ENCODE results near the gene UCN. TPM values are rescaled to one million over a fixed set of nuclear protein-coding genes. Genes with fewer than 3 reads are reported as not detected.

UCN gene
- polyA plus RNA-seq, 1 experiment, result 0.17 TPM

DNA sequence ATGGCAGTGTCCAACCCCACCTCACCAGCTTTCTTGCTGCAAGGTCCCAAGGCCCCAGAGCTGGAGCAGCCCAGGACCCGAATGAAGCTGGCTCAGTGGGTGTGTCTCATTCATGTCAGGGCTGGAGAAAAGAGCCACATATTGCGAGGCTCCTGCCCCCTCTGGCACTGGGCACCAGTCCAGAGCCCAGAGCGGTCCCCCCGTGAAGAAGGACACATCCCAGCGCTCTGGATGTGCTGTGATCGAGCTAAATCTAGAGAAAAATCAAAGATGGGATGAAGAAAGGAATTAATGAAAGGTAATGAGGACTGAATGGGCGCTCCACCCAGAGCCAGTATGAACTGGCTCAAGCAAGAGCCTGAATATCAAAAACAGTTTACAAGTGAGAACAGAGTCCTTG, 27.9 kb upstream of the UCN start:
- POLR2A ChIA-PET, result no interaction called here
- H3K36me3 ChIP-seq (ENCODE audit: control insufficient read depth, insufficient read depth, low read length), result peaks cover 24% of the 10 kb centered on the region

GRCh38 chr2:27335311-27335710, 27.1 kb upstream of the UCN start:
- no peak for DNase-seq (ENCODE audit: low read depth)
- Histone ChIP-seq H3K36me3 (ENCODE audit: control insufficient read depth, insufficient read depth, low read length) (peaks cover 25% of the 10 kb centered on the region), H3K27me3 (ENCODE audit: control insufficient read depth, insufficient read depth, low read length) (no peaks in the 10 kb centered on the region), H3K4me3 (ENCODE audit: low read depth, low read length) (no peak overlapping the region)
- POLR2A ChIA-PET, result no interaction called here
- TF ChIP-seq, protein P1, sequence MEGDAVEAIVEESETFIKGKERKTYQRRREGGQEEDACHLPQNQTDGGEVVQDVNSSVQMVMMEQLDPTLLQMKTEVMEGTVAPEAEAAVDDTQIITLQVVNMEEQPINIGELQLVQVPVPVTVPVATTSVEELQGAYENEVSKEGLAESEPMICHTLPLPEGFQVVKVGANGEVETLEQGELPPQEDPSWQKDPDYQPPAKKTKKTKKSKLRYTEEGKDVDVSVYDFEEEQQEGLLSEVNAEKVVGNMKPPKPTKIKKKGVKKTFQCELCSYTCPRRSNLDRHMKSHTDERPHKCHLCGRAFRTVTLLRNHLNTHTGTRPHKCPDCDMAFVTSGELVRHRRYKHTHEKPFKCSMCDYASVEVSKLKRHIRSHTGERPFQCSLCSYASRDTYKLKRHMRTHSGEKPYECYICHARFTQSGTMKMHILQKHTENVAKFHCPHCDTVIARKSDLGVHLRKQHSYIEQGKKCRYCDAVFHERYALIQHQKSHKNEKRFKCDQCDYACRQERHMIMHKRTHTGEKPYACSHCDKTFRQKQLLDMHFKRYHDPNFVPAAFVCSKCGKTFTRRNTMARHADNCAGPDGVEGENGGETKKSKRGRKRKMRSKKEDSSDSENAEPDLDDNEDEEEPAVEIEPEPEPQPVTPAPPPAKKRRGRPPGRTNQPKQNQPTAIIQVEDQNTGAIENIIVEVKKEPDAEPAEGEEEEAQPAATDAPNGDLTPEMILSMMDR (IDR thresholded peaks at IDR 0.05; ENCODE audit: insufficient read depth, low read depth, low read length), result no peak
- CTCF ChIA-PET, result no interaction called here

More for the DNA sequence above, 27.9 kb upstream of the UCN start:
- TF ChIP-seq, protein P1 (IDR thresholded peaks at IDR 0.05; ENCODE audit: insufficient read depth, low read depth, low read length), result no peak
- Histone ChIP-seq H3K4me3 (ENCODE audit: low read depth, low read length) (no peak overlapping the region), H3K27me3 (ENCODE audit: control insufficient read depth, insufficient read depth, low read length) (no peaks in the 10 kb centered on the region)
- CTCF ChIA-PET, result no interaction called here
- no peak for DNase-seq (ENCODE audit: low read depth)

DNA sequence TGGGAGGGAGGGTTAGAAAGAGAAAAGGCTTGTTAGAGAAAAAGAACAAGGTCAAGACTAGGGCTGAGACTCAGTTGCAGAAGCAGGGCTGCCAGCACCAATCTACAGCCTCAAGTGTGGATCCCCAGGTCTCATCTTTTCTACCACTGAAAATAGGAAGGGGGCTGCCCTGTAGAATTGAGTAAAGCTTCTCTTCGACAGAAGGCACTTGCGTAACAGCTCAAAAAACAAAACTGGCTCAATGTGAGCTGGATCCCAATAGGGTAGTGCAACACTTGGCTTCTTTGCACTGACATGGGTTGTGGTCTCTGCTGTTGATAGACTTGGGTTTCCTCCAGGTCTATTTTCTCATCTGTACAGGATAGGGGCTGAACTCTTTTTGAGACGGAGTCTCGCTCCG, 16.5 kb upstream of the UCN start:
- no peaks in the 10 kb centered on the region for H3K27me3 ChIP-seq (ENCODE audit: control insufficient read depth, insufficient read depth, low read length)
- peaks cover 10% of the 10 kb centered on the region for H3K36me3 ChIP-seq (ENCODE audit: control insufficient read depth, insufficient read depth, low read length)
- DNase-seq (ENCODE audit: low read depth), result no peak
- TF ChIP-seq, protein P1 (IDR thresholded peaks at IDR 0.05; ENCODE audit: insufficient read depth, low read depth, low read length), result no peak
- ChIA-PET CTCF (interaction anchor here (1.2 kb wide), 2 partner anchors 9 to 32 kb away, joined by 3 to 4 read pairs; no protein-coding TSS in a partner anchor), POLR2A (no interaction called here)
- no peak overlapping the region for H3K4me3 ChIP-seq (ENCODE audit: low read depth, low read length)

GRCh38 chr2:27323596-27324285, 15.5 kb upstream of the UCN start:
- TF ChIP-seq, protein P1 (IDR thresholded peaks at IDR 0.05; ENCODE audit: insufficient read depth, low read depth, low read length), result no peak
- ChIA-PET CTCF (interaction anchor here (1.2 to 6.1 kb wide), 3 partner anchors 10 to 33 kb away, joined by 3 to 34 read pairs (median 4); no protein-coding TSS in a partner anchor), POLR2A (no interaction called here)
- Histone ChIP-seq H3K36me3 (ENCODE audit: control insufficient read depth, insufficient read depth, low read length) (peaks cover 8% of the 10 kb centered on the region), H3K27me3 (ENCODE audit: control insufficient read depth, insufficient read depth, low read length) (no peaks in the 10 kb centered on the region), H3K4me3 (ENCODE audit: low read depth, low read length) (peak overlapping the region; percentile 67)
- no peak for DNase-seq (ENCODE audit: low read depth)

DNA sequence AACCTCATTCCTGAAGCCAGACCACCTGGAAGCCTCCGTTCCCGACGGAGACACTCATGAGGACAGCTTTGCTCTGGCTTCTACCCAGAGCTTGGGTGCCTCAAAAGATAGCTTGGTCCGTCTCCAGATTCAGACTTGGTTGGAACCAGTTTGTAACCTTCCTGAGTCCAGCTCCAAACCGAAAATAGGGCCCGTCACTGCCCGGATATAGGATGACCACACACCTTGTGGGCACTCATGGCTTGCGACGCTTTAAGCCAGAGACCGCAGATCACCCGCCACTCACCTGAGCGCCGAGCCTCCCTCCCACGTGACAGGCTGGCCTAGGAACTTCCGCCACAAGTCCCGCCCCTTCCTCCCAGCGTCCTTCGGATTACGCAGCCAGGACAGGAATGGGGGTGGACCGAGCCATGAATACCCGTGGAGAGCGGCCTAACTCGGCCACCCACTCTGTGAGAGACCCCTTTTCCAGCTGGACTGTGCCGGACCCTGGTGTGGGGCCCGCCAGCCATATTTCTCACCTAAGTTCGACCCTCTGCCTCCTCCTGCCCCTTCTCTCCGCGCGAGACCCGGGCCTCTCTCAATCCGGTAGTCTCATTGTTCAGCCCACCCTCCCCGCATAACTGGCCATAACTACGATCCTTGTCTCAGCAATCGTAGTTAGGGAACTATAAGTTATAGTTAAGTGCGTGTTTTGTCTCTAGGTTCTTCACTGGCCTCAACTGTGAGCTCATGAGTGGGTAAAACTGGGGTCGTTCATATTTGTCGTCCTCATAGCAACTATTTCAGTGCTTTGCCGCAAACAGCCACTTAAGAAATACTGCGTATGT, 14.7 kb upstream of the UCN start, which contains the start of gene MPV17:
Gene MPV17 (minus strand): TSS at position 332 of the 830 bp plus-strand sequence. CDS start 580 bp downstream, outside the sequence.
- TF ChIP-seq, protein P1 (IDR thresholded peaks at IDR 0.05; ENCODE audit: insufficient read depth, low read depth, low read length), result no peak
- no peaks in the 10 kb centered on the region for H3K27me3 ChIP-seq (ENCODE audit: control insufficient read depth, insufficient read depth, low read length)
- H3K4me3 ChIP-seq (ENCODE audit: low read depth, low read length), result peak within 1 kb of the TSS; percentile 67
- POLR2A ChIA-PET, result no interaction called here
- DNase-seq (ENCODE audit: low read depth), result peak; percentile 47
- CTCF ChIA-PET, result interaction anchor here (1.1 to 6.1 kb wide), 2 partner anchors 19 to 48 kb away, joined by 5 to 34 read pairs; no protein-coding TSS in a partner anchor
- peaks cover 6% of the 10 kb centered on the region for H3K36me3 ChIP-seq (ENCODE audit: control insufficient read depth, insufficient read depth, low read length)

Measured in BJ (cell line).